ENCODE measurements around the gene ZBP1.

GRCh38 chr20:57589123-57589727 lies 31.0 kb downstream of the ZBP1 start:
- TF ChIP-seq, protein P1, sequence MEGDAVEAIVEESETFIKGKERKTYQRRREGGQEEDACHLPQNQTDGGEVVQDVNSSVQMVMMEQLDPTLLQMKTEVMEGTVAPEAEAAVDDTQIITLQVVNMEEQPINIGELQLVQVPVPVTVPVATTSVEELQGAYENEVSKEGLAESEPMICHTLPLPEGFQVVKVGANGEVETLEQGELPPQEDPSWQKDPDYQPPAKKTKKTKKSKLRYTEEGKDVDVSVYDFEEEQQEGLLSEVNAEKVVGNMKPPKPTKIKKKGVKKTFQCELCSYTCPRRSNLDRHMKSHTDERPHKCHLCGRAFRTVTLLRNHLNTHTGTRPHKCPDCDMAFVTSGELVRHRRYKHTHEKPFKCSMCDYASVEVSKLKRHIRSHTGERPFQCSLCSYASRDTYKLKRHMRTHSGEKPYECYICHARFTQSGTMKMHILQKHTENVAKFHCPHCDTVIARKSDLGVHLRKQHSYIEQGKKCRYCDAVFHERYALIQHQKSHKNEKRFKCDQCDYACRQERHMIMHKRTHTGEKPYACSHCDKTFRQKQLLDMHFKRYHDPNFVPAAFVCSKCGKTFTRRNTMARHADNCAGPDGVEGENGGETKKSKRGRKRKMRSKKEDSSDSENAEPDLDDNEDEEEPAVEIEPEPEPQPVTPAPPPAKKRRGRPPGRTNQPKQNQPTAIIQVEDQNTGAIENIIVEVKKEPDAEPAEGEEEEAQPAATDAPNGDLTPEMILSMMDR (IDR thresholded peaks at IDR 0.05), result no peak
- no peak for TF ChIP-seq POLR2A (IDR thresholded peaks at IDR 0.05)

All from testis (tissue), 2 donors.